GM12878 (cell line): Measurements from ENCODE around the gene METTL21C. TPM values are rescaled to one million over a fixed set of nuclear protein-coding genes. Genes with fewer than 3 reads are reported as not detected.

Experiments
- ATAC-seq: fragments of 200-7000 bp; cut with Tn5 transposase; 3 replicates; pipeline ENCODE4 v1.9.1; 2020; ENCODE audit warnings: mild to moderate bottlenecking, moderate library complexity
- BruUV-seq: library from RNA; stranded (reverse); fragments of 400-500 nt; replicated peaks from 2 replicates; lab custom pipeline; 2021; lab: Mats Ljungman, UMichigan
- CTCF ChIA-PET: fragments of 300-600 bp; sonication (Branson Sonifier 250); formaldehyde crosslinking; extraction: SDS; loops from one replicate; lab custom pipeline; 2021; ENCODE audit warnings: inconsistent platforms; lab: Yijun Ruan, JAX
- POLR2A ChIA-PET: fragments of 350-600 bp; formaldehyde crosslinking; extraction: SDS; loops from one replicate; lab custom pipeline; 2021; ENCODE audit warnings: inconsistent platforms; lab: Charles Lee
- RAD21 ChIA-PET: fragments of 300-600 bp; sonication (Branson Sonifier 250); formaldehyde crosslinking; loops from one replicate; lab custom pipeline; 2023; ENCODE audit warnings: antibody characterized with exemption; ENCODE audit not compliant: unreplicated experiment; lab: Charles Lee
- SMC1A ChIA-PET: fragments of 300-600 bp; sonication (Branson Sonifier 250); formaldehyde crosslinking; loops from one replicate; lab custom pipeline; 2023; ENCODE audit not compliant: unreplicated experiment, uncharacterized antibody; lab: Charles Lee
- DNase-seq: peaks from one replicate; pipeline ENCODE4 v3.0.0-alpha.2; 2011; ENCODE audit warnings: low read depth, low spot score
- FAIRE-seq: peaks from 3 replicates; lab custom pipeline; 2011; peaks lifted over from hg19 to GRCh38; lab: Jason Lieb, UNC
- H2AFZ ChIP-seq: 2 replicates; pipeline ENCODE4 v1.6.0; 2011; ENCODE audit warnings: low read depth, low read length, control low read depth; ENCODE audit not compliant: control insufficient read depth
- H3K27ac ChIP-seq: 2 replicates; pipeline ENCODE4 v1.5.1; 2011; ENCODE audit warnings: control low read depth; ENCODE audit not compliant: control insufficient read depth, insufficient read depth
- H3K27me3 ChIP-seq, 2 experiments: replicated peaks in 1 of 2; 2 replicates each; pipeline versions ENCODE4 v1.6.0 to v1.6.1; 2011; ENCODE audit warnings: low read length in 1 of 2; ENCODE audit not compliant: control insufficient read depth in 2 of 2, insufficient read depth in 2 of 2
- H3K36me3 ChIP-seq, 2 experiments: 2 replicates each; pipeline ENCODE4 v1.5.1; 2011; ENCODE audit warnings: low read length in 1 of 2; ENCODE audit not compliant: control insufficient read depth in 2 of 2, insufficient read depth in 2 of 2
- H3K4me1 ChIP-seq: 2 replicates; pipeline ENCODE4 v1.6.1; 2011; ENCODE audit warnings: mild to moderate bottlenecking, low read length, moderate library complexity, mixed read lengths; ENCODE audit not compliant: control insufficient read depth, insufficient read depth
- H3K4me2 ChIP-seq: 2 replicates; pipeline ENCODE4 v1.6.0; 2011; ENCODE audit warnings: control low read depth; ENCODE audit not compliant: control insufficient read depth, insufficient read depth
- H3K4me3 ChIP-seq: fragments of 200-600 bp; sonication (generic); 2 replicates; pipeline ENCODE4 v1.5.1; 2016
- H3K79me2 ChIP-seq: 2 replicates; pipeline ENCODE4 v1.6.0; 2011; ENCODE audit warnings: low read length; ENCODE audit not compliant: control insufficient read depth, insufficient read depth
- H3K9ac ChIP-seq: 2 replicates; pipeline ENCODE4 v1.8.0; 2011; ENCODE audit warnings: low read length, control low read depth, mixed read lengths; ENCODE audit not compliant: control insufficient read depth, insufficient read depth
- H3K9me3 ChIP-seq: replicated peaks from 3 replicates; pipeline ENCODE4 v1.5.1; 2011; ENCODE audit warnings: mild to moderate bottlenecking, low read length; ENCODE audit not compliant: control insufficient read depth, insufficient read depth
- H4K20me1 ChIP-seq: 2 replicates; pipeline ENCODE4 v1.6.0; 2011; ENCODE audit not compliant: control insufficient read depth, insufficient read depth
- CBX3 ChIP-seq: fragments of 200-600 bp; sonication (generic); IDR thresholded peaks from 2 replicates; pipeline ENCODE4 v1.6.1; 2016; ENCODE audit warnings: low read depth, borderline replicate concordance
- ETV6 ChIP-seq, 2 experiments: fragments of 450-650 bp in 1 of 2; IDR thresholded peaks in 1 of 2; conservative IDR thresholded peaks in 1 of 2; 2 replicates each; pipeline ENCODE4 v1.6.1; 2014; ENCODE audit warnings: antibody characterized with exemption in 1 of 2, borderline replicate concordance in 1 of 2, low read depth in 1 of 2, mild to moderate bottlenecking in 1 of 2, moderate library complexity in 1 of 2
- FOXM1 ChIP-seq: IDR thresholded peaks from 2 replicates; pipeline ENCODE4 v1.6.1; 2012; ENCODE audit warnings: low read depth, mild to moderate bottlenecking, inconsistent platforms, low read length, moderate library complexity
- HDAC6 ChIP-seq: fragments of 200-600 bp; sonication (generic); IDR thresholded peaks from one replicate; pipeline ENCODE4 v1.8.0; 2017; ENCODE audit warnings: antibody characterized with exemption; ENCODE audit not compliant: unreplicated experiment
- IKZF2 ChIP-seq, 2 experiments: fragments of 450-650 bp; IDR thresholded peaks; 2 replicates each; pipeline ENCODE4 v1.6.1; 2017; ENCODE audit warnings: mild to moderate bottlenecking in 2 of 2, moderate library complexity in 2 of 2
- JUNB ChIP-seq: IDR thresholded peaks from 2 replicates; pipeline ENCODE4 v1.6.1; 2016; ENCODE audit warnings: antibody characterized with exemption, mild to moderate bottlenecking
- MTA2 ChIP-seq: fragments of 450-650 bp; IDR thresholded peaks from 2 replicates; pipeline ENCODE4 v1.6.1; 2016; ENCODE audit warnings: low read depth, mild to moderate bottlenecking, moderate library complexity
- NFYB ChIP-seq: IDR thresholded peaks from 2 replicates; pipeline ENCODE4 v1.6.1; 2011; ENCODE audit warnings: low read depth, mild to moderate bottlenecking, low read length, improper control_type of control experiment, moderate library complexity; ENCODE audit not compliant: insufficient read depth
- PML ChIP-seq: IDR thresholded peaks from 2 replicates; pipeline ENCODE4 v1.6.1; 2012; ENCODE audit warnings: low read length, inconsistent platforms
- POLR2A ChIP-seq: IDR thresholded peaks from 2 replicates; pipeline ENCODE4 v1.6.1; 2011; ENCODE audit warnings: low read depth, mild to moderate bottlenecking, low read length
- SMARCA5 ChIP-seq: fragments of 450-650 bp; IDR thresholded peaks from 2 replicates; pipeline ENCODE4 v1.6.1; 2017; ENCODE audit warnings: mild to moderate bottlenecking
- STAT1 ChIP-seq: fragments of 450-650 bp; conservative IDR thresholded peaks from 2 replicates; pipeline ENCODE4 v1.6.1; 2014; ENCODE audit warnings: antibody characterized with exemption, mild to moderate bottlenecking
- TAF1 ChIP-seq: IDR thresholded peaks from 2 replicates; pipeline ENCODE4 v1.6.1; 2011; ENCODE audit warnings: mild to moderate bottlenecking, low read depth, low read length, borderline replicate concordance
- TCF7 ChIP-seq: IDR thresholded peaks from 2 replicates; pipeline ENCODE4 v1.6.1; 2014; ENCODE audit warnings: antibody characterized with exemption, borderline replicate concordance
- YY1 ChIP-seq: IDR thresholded peaks from 2 replicates; pipeline ENCODE4 v1.6.1; 2011; ENCODE audit warnings: low read depth, mild to moderate bottlenecking, low read length
- ZNF24 ChIP-seq: fragments of 450-650 bp; IDR thresholded peaks from 2 replicates; pipeline ENCODE4 v1.6.1; 2017; ENCODE audit warnings: antibody characterized with exemption, mild to moderate bottlenecking
- WGBS: methylation state at CpG from one replicate; pipeline ENCODE4 v1.1.6; 2016; ENCODE audit warnings: low lambda C conversion rate; ENCODE audit not compliant: insufficient replicate concordance, insufficient coverage; ENCODE audit errors: missing lambda C conversion rate; 5-methylcytosine and 5-hydroxymethylcytosine counted together
- in situ Hi-C: fragments of 300-500 bp; cut with MboI; formaldehyde crosslinking; loops from 9 replicates; pipeline ENCODE4 v1.14.3; 2018; ENCODE audit warnings: mixed read lengths
- intact Hi-C: fragments of 100-400 bp; cut with micrococcal nuclease; formaldehyde crosslinking; loops from one replicate; pipeline ENCODE4 v1.14.2; 2022; ENCODE audit not compliant: unreplicated experiment
- polyA plus RNA-seq, 11 experiments: library from polyadenylated mRNA; depleted of rRNA in 4 of 11; unstranded in 6 of 11; stranded (reverse) in 5 of 11; fragments of >200 nt; fragmentation: Nextera tagmentation in 4 of 11; fragmentation: Illumina TruSeq in 1 of 11; extraction: Ambion mirVana in 4 of 11; extraction: Trizol in 1 of 11; gene quantifications; 1 replicate in 1 of 11; 2 replicates in 10 of 11; pipeline versions ENCODE4 v1.2.1 to v1.2.3, GENCODE V29; 2011 to 2016; ENCODE audit warnings: inconsistent platforms in 2 of 11, missing spikeins in 2 of 11, low read depth in 1 of 11
- total RNA-seq, 4 experiments: library from RNA; depleted of rRNA in 3 of 4; stranded (reverse); fragments of >200 nt in 3 of 4; fragmentation: Illumina TruSeq in 1 of 4; extraction: Trizol in 1 of 4; gene quantifications; 2 replicates each; pipeline versions ENCODE4 v1.2.1 to v1.2.3, GENCODE V29; 2013 to 2021
- TF ChIP-seq, protein P1 (sequence below): IDR thresholded peaks from 2 replicates; pipeline ENCODE4 v1.6.1; 2012; ENCODE audit warnings: low read length, inconsistent platforms
- TF ChIP-seq, protein P2 (sequence below): IDR thresholded peaks from 2 replicates; pipeline ENCODE4 v1.6.1; 2012; ENCODE audit warnings: improper control_type of control experiment, low read depth, low read length; ENCODE audit not compliant: insufficient replicate concordance

METTL21C gene
- total and polyA plus RNA-seq, 10 of the 15 experiments (the other 5 are each of a cell fraction or from before 2014, with no cell fraction given), result 0.13 TPM; not detected in 9

DNA sequence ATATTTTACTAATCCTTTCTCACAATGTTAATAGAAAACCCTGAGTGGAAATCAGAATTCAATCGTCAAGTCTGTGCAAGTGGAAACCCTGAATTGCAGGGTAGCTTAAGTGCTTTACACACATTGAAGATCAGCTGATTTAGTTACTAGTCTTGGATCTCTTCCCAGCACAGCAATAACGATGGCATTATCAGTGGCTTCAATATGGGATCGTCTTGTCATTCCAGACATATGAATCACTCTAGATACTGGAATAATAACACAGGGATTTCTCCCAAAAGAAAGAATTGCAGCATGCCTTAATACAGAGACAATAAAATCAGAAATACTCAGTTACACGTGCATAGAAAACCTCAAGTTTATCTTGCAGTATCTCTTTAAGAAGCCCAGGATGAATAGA is 12.6 kb upstream of the METTL21C start:
- Histone ChIP-seq H3K4me1 (no peaks in the 10 kb centered on the region), H2AFZ (no peak overlapping the region), H3K36me3 (no peaks in the 10 kb centered on the region), H3K4me3 (no peak overlapping the region), H3K9me3 (no peaks in the 10 kb centered on the region), H3K79me2 (no peaks in the 10 kb centered on the region), H3K9ac (no peak overlapping the region), H3K27me3 (no peaks in the 10 kb centered on the region), H3K27ac (no peak overlapping the region), H3K4me2 (no peak overlapping the region), H4K20me1 (no peaks in the 10 kb centered on the region)
- CTCF ChIA-PET, result interaction anchor here (1.2 kb wide), 2 partner anchors 10 to 17 kb away, joined by 3 read pairs; no protein-coding TSS in a partner anchor
- ATAC-seq (no peak), FAIRE-seq (no peak), DNase-seq (no peak)
- POLR2A ChIA-PET, result no interaction called here
- no TSS peak for BruUV-seq
- no peak for TF ChIP-seq FOXM1
- TF ChIP-seq JUNB, result no peak
- no peak for TF ChIP-seq HDAC6
- TF ChIP-seq IKZF2 (IDR thresholded peaks at IDR 0.05), result no peak
- no peak for TF ChIP-seq PML
- TF ChIP-seq YY1, result no peak
- no peak for TF ChIP-seq MTA2
- TF ChIP-seq CBX3, result no peak
- no peak for TF ChIP-seq SMARCA5
- no peak for TF ChIP-seq NFYB
- TF ChIP-seq ZNF24, result no peak
- TF ChIP-seq, protein P1, sequence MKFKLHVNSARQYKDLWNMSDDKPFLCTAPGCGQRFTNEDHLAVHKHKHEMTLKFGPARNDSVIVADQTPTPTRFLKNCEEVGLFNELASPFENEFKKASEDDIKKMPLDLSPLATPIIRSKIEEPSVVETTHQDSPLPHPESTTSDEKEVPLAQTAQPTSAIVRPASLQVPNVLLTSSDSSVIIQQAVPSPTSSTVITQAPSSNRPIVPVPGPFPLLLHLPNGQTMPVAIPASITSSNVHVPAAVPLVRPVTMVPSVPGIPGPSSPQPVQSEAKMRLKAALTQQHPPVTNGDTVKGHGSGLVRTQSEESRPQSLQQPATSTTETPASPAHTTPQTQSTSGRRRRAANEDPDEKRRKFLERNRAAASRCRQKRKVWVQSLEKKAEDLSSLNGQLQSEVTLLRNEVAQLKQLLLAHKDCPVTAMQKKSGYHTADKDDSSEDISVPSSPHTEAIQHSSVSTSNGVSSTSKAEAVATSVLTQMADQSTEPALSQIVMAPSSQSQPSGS, result no peak
- TF ChIP-seq STAT1, result no peak
- no peak for TF ChIP-seq ETV6 (conservative IDR thresholded peaks at IDR 0.05 in 1 of 2, IDR thresholded peaks at IDR 0.05 in 1 of 2; ENCODE audit: borderline replicate concordance in 1 of 2, low read depth in 1 of 2)
- TF ChIP-seq, protein P2, sequence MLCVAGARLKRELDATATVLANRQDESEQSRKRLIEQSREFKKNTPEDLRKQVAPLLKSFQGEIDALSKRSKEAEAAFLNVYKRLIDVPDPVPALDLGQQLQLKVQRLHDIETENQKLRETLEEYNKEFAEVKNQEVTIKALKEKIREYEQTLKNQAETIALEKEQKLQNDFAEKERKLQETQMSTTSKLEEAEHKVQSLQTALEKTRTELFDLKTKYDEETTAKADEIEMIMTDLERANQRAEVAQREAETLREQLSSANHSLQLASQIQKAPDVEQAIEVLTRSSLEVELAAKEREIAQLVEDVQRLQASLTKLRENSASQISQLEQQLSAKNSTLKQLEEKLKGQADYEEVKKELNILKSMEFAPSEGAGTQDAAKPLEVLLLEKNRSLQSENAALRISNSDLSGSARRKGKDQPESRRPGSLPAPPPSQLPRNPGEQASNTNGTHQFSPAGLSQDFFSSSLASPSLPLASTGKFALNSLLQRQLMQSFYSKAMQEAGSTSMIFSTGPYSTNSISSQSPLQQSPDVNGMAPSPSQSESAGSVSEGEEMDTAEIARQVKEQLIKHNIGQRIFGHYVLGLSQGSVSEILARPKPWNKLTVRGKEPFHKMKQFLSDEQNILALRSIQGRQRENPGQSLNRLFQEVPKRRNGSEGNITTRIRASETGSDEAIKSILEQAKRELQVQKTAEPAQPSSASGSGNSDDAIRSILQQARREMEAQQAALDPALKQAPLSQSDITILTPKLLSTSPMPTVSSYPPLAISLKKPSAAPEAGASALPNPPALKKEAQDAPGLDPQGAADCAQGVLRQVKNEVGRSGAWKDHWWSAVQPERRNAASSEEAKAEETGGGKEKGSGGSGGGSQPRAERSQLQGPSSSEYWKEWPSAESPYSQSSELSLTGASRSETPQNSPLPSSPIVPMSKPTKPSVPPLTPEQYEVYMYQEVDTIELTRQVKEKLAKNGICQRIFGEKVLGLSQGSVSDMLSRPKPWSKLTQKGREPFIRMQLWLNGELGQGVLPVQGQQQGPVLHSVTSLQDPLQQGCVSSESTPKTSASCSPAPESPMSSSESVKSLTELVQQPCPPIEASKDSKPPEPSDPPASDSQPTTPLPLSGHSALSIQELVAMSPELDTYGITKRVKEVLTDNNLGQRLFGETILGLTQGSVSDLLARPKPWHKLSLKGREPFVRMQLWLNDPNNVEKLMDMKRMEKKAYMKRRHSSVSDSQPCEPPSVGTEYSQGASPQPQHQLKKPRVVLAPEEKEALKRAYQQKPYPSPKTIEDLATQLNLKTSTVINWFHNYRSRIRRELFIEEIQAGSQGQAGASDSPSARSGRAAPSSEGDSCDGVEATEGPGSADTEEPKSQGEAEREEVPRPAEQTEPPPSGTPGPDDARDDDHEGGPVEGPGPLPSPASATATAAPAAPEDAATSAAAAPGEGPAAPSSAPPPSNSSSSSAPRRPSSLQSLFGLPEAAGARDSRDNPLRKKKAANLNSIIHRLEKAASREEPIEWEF, result no peak
- TF ChIP-seq TCF7, result no peak
- no peak for TF ChIP-seq POLR2A
- TF ChIP-seq TAF1, result no peak
- RAD21 ChIA-PET, result interaction anchor here (0.6 kb wide), 1 partner anchor 17 kb away, joined by 3 read pairs; no protein-coding TSS in a partner anchor
- SMC1A ChIA-PET, result interaction anchor here (1.5 kb wide), 1 partner anchor 11 kb away, joined by 3 read pairs; no protein-coding TSS in a partner anchor
- WGBS, result 32% methylated on average over 4 of the region's 4 CpGs
- intact Hi-C loops (no loop called here), in situ Hi-C loops (no loop called here)
